T-helper 2 cell (primary cell): ENCODE data around the gene PCA3.

Experiments
- DNase-seq, 5 experiments: peaks; one replicate each; pipeline versions ENCODE4 v3.0.0 to v3.0.0-alpha.2; 2012 to 2022

The PCA3 gene

DNA sequence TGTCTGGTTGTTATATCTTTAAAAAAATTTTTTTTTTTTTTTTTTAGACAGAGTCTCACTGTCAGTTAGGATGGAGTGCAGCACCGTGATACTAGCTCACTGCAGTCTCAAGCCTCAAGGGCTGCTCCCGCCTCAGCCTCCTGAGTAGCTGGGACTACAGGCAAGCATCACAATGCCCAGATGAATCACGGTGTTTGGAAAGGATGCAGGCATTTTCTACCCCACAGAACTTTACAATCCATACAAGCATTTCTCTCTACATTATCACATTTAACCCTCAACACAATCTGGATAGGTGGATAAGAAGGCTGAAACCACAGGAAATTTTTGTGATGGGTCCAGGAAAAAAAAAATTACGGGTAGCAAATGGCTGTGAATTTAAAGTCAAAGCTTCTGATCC is 5.8 kb upstream of the PCA3 start:
- no peak for DNase-seq

DNA sequence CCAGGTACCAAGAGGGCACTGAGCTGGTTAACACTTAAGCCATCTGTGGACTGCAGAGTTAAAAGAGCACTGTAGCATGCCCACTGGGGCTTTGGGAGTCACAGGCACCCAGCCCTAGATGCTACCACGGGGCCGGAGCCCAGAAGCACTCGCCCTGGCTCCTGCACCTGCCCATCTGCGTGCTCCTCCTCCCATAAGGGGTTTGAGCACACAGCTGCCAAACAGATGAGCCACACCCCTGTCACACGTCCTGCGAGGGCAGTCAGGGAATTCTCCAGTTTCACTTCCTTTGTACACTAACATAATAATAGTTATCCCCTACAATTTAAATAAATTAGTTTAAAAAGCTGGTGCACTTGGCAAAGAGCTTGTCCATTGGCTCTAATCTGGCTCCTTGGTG is 4.5 kb upstream of the PCA3 start:
- no peak for DNase-seq

DNA sequence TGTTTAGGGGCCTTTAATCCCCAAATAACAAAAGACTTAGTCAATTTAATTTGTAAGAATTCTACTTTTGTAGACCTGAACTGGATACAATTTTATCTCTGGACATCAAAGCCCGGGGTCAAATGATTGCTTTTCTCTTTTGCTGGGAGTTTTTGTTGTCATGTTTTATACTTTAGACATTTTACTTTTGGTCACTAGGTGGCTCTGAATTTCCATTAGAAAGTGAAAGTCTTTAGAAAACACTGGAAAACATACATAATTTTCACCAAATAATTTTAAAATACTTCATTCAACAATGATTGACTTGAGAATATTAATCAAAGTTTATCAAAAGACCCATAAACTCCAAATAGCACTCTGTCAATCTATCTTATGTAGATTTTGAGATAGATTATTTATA is 2.8 kb upstream of the PCA3 start:
- DNase-seq: no peak

DNA sequence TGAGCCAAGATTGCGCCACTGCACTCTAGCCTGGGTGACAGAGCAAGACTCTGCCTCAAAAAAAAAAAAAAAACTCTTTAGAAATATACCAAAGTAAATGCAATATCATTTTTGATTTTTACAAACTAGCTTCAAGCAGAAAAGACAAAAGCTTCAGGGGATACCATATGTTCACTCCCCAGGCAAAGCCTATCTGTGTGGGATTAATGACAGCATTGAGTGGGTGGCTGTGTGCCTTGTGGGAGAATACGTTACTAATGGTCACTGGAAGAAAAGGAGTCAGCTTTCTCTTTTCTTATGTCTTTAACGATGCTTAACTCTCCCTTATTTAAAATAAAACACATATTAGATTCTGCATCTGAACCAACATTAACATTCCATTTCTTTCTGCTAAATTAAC is 1.9 kb downstream of the PCA3 start:
- no peak for DNase-seq

DNA sequence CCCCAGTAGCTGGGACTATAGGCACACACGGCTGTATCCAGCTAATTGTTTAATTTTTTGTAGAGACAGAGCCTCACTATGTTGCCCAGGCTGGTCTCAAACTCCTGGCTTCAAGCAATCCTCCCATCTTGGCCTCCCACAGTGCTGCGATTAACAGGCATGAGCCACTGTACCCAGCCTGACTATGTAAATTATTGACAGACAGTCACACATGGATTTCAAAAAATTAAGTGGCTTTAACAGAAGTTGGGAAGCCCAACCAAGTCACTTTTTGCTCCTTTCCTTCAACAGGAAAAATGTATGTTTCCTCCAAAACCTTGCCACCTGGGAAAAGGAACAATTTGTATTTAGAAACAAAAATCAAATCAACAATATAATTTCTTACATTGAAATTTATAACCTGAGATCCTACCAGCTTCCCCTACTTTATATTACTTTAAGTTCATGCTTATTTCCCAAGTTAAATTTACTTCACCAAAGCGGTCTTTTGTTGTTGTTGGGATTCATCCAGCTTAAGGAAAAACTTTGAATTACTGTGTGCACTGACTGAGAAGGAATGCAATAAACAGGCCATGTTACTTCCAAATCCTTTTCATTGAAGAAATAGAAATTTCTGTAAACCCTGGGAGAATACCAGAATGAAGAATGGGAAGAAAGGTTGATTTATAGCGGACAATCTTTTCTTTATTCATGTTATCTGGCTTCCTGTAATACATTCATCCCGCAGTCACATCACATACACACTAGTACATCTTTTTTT is 8.6 kb downstream of the PCA3 start:
- no peak for DNase-seq

DNA sequence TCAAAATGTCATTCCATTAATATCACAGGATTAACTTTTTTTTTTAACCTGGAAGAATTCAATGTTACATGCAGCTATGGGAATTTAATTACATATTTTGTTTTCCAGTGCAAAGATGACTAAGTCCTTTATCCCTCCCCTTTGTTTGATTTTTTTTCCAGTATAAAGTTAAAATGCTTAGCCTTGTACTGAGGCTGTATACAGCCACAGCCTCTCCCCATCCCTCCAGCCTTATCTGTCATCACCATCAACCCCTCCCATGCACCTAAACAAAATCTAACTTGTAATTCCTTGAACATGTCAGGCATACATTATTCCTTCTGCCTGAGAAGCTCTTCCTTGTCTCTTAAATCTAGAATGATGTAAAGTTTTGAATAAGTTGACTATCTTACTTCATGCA is 20.6 kb downstream of the PCA3 start:
- no peak for DNase-seq

DNA sequence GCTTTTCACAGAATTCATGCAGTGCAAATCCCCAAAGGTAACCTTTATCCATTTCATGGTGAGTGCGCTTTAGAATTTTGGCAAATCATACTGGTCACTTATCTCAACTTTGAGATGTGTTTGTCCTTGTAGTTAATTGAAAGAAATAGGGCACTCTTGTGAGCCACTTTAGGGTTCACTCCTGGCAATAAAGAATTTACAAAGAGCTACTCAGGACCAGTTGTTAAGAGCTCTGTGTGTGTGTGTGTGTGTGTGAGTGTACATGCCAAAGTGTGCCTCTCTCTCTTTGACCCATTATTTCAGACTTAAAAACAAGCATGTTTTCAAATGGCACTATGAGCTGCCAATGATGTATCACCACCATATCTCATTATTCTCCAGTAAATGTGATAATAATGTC is 21.3 kb downstream of the PCA3 start:
- no peak for DNase-seq

DNA sequence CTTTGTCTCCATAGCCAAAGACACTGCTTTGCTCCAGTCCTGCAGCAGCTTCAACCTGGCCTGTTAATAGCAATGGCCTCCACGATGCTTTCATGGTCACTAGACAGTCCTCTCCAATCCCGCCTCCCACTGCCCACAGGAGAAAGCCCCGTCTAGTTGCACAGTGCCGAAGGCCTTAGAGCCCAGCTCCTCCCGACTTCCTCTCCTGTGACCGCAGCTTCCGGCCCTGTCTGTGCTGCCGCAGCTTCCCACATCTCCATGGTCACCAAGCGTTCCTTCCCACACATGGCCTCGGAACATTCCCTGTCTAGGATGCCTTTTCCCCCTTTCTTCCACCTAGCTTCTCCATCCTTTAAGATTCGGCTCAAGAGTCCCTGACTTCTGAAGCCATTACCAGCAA is 23.4 kb downstream of the PCA3 start:
- no peak for DNase-seq

DNA sequence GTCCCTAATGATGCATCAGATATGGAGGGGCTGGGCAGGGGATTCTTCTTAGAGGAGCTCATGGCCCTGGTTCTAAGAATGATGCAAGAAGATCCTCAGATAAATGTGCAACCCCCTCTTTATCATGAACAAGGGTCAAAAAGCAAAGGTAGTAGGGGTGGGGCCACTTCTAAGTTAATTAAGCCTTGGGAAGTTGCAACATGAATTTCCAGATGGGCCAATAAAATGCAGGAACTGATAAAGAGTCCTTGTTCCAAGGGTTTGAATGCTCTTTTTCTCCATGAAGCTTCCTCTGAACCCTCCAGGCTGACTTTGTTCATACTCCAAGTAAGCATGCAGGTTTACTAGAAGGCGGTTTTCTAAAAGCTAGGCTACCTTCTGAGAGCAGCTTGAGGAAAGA is 25.6 kb downstream of the PCA3 start:
- DNase-seq: no peak

DNA sequence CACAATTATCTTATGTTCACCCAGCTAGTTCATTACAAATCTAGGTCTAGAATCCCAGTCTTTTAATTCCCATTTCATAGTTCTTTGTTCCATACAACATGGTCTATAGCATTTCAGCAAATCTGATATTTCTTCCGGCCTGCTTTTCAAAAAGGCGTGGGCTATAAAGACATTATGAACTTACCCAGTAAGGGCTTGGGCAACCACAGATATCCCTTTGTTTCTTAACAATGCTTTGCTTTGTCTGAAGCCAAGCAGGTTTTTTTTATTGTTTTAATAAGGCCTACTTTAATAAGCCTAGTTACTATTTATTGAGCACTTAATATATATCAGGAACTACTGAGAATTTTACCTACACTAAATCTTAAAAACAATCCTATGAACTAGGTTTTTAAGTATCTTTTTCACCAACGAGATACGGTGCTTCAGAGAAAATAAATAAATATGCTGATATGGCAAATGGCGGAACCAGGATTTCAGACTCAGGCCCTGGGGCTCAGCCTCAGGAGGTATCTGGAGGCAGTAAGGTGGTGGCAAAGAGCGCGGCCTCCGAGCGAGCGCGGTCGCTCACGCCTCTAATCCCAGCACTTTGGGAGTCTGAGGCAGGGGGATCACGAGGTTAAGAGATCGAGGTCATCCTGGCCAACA is 29.7 kb downstream of the PCA3 start:
- no peak for DNase-seq

DNA sequence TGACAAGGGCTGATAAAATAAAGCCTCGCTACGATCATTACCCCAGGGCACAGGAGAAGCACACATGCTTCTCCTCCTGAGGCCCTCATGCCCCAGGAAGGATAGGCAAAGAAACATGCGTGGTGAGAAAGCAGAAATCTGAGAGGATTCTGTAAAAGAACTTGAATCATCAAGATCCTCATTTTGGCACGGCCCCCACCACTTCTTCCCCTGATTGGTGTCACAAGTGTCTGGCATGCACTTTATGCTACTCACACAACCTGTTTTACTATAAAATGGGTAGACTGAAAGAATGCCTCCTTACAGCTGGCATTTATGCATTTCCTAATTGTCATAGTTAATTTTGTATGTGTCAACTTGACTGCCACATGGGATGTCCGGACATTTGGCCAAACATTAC is 32.1 kb downstream of the PCA3 start:
- DNase-seq: no peak

DNA sequence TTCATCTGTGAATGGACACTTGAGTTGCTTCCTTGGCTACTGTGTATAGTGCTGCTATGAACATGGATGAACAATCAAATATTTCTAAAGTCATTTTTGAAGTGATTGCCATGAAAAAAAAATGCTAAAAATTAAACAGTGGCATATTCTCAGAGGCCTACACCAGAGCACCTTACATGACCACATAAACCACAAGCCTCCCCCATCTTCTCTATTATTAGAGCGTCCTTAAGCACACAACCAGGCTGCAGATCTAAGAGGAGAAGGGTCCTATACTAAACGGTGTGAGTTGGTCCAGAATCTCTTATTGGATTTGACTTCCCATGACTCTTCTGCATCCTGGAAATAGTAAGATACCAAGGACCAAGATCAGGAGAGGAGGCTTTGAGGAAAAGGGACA is 34.3 kb downstream of the PCA3 start:
- DNase-seq: peak in 1 of 5 experiments; percentile 2

DNA sequence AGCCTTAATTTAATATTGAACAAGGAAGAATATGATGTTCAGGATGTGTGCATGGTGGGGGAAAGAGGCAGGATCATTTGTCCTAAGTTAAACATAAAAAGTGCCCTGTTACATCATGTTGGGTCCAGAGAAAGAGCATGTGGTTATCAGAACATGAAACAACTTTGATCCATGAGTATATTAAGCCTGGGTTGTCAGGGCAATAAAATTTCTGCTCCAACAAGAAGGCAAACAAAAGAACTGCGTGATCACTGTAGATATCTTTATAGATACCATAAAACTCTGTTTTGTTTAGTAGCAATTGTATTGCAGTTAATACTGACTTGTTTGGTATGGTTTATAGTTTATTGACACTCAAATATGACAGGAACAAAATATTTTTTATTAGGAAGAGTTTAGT is 35.2 kb downstream of the PCA3 start:
- no peak for DNase-seq

DNA sequence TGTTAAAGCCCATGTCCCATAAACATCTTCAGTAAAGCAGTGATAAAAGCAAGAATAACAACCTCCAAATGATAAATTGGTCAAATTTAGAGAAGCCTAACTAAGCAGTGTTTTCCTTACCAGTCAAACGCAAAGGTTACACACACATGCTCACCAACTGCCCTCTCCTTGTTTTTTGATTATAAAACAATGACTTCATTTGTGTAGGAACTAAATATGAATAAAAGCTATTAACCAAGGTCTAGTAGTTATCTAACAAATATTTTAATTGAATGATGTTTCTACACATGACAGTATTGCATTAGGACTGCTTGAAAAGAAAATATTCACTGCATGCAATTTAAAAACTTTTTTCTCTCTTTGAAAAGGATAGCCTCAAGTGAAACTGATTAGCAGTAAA is 36.7 kb downstream of the PCA3 start:
- no peak for DNase-seq

DNA sequence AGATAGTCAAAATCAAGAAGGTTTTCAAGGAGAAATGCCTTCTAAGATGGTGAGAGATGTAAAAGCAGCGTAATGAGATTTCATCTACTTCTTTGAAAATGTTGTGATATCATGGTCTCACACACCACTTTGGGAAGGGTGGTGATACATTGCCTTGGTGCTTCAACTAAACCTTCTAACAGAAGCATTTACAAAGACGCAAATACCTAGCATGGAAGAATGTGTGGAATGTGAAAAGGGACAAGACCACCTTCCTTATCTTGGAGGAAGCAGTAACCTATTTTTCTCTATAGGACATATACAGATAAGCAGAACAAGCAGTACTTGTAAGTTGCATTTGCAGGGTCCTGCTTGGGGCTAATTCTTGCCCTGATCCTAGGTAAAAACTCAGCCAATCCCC is 38.8 kb downstream of the PCA3 start:
- DNase-seq: no peak

DNA sequence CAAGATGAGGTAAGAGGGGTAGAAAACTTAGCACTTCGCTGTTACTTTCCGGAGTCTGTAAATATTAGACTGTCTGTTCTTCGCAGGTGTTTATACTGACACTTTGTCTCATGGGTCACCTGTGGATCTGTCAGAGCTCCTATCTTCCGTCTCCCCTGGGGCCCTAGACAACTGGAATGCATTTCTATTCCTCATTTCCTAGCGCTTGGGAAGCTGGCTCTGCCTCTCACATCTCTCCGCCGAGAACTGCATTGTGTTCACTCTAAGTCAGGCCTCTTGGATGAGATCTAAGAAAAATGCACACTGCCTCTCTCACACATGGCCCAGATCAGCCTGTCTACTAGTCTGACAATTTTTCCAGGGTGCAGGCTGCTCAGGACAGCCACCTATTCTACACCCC is 39.5 kb downstream of the PCA3 start:
- DNase-seq: no peak

DNA sequence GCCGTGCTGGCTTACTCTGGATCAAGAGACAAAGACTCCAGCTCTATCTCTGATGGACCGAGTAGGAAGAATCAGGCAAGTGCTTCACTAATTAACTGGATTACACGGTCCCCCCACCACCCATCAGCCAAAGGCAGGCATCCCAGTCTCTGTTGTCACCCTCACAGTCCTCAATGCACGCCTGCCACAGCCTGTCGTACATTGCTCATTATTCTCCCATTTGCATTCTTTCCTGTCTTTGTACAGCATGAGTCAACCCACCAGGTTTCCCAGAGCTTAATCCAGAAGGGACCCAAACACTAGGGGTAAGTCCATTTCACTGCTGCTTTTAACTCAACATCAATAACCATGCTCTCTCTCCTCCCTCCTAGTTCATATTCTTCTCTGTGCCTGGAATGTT is 44.4 kb downstream of the PCA3 start:
- no peak for DNase-seq

DNA sequence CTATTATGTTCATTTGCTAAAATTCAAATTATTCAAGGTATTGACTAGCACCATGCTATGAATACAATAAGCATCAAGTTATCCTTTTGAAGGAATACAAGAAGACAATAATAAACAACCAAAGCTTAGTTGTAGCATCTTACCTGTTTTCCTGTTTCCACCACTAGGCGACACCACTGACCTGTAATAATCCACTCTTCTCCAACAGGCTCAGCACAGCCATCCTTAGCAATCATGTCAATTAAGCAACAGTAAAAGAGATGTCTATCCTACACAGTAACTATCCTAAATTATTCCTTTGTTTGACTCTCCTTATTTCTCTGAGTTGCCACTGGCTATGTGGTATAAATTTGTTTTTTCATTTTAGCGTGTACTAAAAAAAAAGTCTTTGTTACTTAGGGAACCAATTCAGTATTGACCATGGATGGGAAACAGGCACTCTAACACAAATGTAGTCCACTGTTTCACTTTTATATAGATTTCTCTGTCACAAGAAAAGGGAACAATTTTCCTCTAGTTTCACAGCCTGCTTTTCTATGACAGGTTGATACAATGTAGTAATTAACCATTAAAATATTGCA is 46.2 kb downstream of the PCA3 start:
- DNase-seq: peak in 1 of 5 experiments; percentile 31

DNA sequence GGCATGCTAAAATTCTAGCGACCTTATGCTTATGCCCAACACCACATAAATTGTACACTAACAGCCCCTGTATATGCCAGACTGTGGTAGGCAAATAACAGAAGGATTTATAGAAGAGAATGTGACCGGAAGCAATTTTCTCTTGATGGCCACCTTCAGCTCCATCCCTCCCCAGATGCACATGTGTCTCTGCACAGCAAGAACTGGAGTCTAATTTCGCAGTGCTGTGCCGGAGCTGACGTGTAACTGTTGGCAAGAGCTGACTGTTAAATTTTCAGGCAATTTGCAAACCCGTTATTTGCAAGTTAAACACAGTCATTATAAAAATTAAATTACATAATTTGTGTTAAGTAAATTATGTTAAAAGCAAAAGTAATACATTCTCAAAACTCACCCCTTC is 48.4 kb downstream of the PCA3 start:
- no peak for DNase-seq

DNA sequence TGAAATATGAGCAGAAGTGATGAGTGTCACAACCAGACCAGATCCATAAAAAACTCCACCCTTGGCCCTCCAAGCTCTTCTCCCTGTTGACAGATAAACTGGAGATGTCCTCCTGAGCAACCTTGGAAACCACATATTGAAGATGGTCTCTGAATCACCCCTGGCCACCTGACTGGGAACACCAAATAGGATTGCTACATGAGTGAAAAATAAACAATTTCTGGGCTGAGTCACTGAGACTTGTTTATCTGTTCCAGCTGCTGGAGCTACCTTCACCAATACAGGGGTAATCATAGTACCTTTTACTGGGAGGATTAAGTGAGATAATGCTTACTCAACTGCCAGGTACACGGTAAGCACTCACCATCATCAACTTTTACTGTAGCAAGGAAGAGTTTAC is 53.3 kb downstream of the PCA3 start:
- DNase-seq: no peak

DNA sequence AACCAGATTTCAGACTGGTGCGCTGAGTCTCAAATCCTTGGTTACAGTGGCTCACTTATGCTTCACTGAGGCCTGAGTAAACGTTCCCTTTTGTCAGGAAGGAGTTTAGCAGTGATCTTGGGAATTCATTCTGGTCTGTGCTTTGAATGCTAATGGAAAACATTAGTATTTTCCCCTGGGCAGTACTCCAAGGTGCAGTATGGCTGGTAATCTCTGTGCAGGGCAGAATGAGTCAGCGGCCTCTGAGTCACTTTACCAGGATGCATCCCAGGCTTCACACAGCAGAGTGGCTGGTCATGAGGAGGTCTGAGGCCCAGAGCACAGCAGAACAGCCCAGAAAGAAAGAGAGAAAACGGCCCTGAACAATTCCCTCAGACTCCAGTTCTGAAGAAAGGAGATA is 54.0 kb downstream of the PCA3 start:
- DNase-seq: no peak

DNA sequence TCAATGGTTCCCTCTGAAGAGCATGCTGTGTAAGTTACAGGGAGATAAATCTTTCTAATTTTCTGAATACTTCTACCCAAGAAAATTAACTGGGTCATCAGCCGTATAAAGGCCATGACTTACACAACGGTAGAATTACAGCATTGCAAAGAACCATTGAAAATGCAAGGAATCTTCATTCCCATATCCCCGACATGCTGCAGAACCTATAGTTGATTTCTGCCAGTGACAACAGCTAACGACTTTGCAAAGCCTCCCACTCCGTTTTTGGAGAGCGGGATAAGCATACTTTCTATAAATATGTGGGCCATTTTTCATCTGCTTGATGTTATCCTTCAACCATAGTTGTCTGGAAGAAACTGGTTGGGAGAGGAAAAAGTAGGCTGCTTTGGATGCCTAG is 56.2 kb downstream of the PCA3 start:
- no peak for DNase-seq

DNA sequence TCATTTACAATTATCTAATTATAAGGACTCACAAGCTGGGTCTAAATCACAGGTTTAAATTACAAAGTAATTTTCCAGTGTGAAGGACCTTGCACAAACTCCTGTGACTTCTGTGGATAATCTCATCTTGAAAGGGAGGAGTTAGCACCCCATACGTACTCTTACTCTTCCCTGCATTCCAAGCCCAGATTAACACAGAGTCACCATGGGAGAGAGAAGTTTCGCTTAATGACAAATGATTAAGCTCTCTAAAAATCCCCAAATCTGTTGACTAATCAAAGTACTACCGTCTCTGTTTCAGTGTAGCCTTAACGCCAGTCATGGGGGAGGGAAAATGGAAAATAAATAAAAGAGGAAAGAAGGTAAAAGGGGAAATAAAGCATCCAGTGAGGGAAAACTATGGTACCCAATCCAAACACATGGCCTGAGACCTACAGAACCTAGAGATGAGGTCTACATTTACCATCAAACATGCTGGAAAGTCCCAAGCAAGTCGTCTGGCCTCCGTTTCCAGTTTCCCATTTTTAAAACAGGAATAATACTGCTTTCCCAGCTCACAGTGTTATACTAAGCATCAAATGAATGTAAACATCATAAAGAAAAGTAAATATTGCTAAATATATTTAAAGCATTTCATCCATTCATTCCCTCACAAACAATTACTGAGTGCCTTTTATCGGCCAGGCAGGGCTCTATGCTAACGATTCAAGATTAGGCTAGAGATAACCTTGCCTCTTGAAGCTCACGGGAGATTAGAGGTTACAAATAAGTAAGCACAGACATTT is 63.2 kb downstream of the PCA3 start:
- no peak for DNase-seq

DNA sequence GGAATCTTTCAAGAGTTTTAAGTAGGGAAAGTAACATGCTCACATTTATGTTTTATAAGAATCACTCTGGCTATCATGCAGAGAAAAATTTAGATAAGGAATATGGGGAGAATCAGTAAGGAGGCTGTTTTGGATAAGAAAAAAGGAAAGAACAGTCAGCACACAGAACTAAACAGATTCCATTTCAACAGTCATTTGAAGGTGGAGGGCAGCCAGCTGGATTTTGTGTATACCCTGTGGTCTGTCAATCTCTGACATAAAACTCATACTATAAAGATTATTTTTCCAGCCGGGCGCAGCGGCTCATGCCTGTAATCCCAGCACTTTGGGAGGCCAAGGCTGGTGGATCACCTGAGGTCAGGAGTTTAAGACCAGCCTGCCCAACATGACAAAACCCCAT is 64.2 kb downstream of the PCA3 start:
- no peak for DNase-seq
